ENCODE measurements around the gene PRM1. TPM values are rescaled to one million over a fixed set of nuclear protein-coding genes. Genes with fewer than 3 reads are reported as not detected.

The PRM1 gene
- total RNA-seq, 2 experiments from 2014 or later: not detected

DNA sequence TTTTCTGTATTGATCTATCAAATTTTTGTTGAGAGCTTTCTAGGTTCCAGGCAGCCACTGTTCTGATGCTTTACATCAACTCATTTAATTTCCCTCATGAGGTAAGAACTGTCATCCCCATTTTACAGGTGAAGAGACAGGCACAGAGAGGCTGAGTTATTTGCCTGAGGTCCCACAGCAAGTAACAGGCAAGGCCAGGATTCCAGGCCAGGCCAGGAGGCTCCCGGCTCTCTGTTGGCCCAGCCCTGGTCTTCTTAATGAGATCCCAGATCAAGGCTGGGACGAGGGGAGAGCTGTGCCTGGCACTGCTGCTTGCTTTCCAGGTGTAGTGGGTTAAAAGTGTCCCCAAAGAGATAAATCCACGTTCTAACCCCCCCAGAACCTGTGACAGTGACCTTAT lies 41.7 kb upstream of the PRM1 start:
- DNase-seq: no peak
- Mint-ChIP-seq H3K4me1 (peaks cover 44% of the 10 kb centered on the region), H3K27ac (peak overlapping the region; percentile 85), H3K36me3 (peaks cover 12% of the 10 kb centered on the region), H3K4me3 (no peak overlapping the region), H3K27me3 (no peaks in the 10 kb centered on the region), H3K9me3 (no peaks in the 10 kb centered on the region)
- no peak for ATAC-seq (ENCODE audit: low read depth)
- POLR2A ChIA-PET: interaction anchor here (0.7 to 1.2 kb wide), 4 partner anchors 19 to 67 kb away, joined by 3 to 5 read pairs (median 4); no protein-coding TSS in a partner anchor

DNA sequence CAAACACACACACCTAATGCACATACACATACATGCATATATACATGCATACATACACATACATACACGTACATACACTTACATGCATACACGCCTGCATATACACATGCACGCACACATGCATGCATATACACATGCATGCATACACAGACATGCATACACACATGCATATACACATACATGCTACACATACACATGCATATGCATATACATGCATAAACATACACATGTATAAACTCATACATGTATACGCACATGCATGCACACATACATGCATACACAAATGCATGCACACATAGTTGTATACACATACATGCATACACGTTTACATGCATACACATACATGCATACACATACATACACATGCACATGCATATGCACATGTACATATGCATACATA lies 40.5 kb upstream of the PRM1 start:
- Mint-ChIP-seq H3K9me3 (no peaks in the 10 kb centered on the region), H3K4me1 (peaks cover 36% of the 10 kb centered on the region), H3K36me3 (peaks cover 5% of the 10 kb centered on the region), H3K27me3 (no peaks in the 10 kb centered on the region), H3K4me3 (no peak overlapping the region), H3K27ac (no peak overlapping the region)
- ATAC-seq (ENCODE audit: low read depth): no peak
- no peak for DNase-seq
- POLR2A ChIA-PET: no interaction called here

DNA sequence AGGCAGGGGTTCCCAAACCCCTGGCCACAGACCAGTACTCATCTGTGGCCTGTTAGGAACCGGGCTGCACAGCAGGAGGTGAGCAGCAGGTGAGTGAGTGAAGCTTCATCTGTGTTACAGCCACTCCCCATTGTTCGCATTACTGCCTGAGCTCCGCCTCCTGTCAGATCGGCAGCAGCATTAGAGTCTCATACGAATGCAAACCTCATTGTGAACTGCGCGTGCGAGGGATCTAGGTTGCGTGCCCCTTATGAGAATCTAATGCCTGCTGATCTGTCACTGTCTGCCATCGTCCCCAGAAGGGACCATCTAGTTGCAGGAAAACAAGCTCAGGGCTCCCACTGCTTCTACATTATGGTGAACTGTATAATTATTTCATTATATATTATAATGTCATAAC lies 39.0 kb upstream of the PRM1 start:
- Mint-ChIP-seq H3K27ac (no peak overlapping the region), H3K36me3 (peaks cover 5% of the 10 kb centered on the region), H3K27me3 (no peaks in the 10 kb centered on the region), H3K4me1 (peaks cover 33% of the 10 kb centered on the region), H3K9me3 (no peaks in the 10 kb centered on the region), H3K4me3 (no peak overlapping the region)
- DNase-seq (no peak), ATAC-seq (ENCODE audit: low read depth) (no peak)
- POLR2A ChIA-PET: interaction anchor here (0.6 to 0.9 kb wide), 2 partner anchors 8 to 257 kb away, joined by 3 read pairs; no protein-coding TSS in a partner anchor

DNA sequence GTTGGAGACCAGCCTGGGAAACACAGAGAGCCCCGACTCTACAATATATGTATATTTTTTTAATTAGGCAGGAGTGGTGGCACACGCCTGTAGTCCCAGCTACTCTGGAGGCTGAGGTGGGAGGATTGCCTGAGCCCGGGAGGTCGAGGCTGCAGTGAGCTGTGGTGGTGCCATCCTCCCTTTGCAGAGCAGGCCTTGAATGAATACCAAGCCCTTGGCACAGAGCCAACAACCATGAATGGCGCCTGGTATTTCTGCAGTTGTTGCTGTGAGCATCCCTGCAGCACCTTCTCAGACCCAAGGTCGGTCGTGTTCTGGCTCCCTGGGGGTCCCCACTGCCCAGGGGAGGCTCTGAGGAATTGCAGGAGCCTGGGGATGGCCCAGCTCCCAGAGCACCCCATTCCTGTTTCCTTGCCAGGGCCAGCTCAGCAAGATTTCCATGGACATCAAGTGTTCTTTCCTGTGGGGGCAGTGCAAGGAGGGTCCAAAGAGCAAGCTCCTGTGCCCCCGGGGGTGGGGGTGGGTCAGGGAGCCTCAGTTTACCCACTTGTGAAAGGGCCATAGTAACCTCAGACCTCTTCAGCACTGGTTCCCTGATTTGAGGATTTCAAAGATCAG lies 38.5 kb upstream of the PRM1 start:
- ATAC-seq (ENCODE audit: low read depth): peak; percentile 29

DNA sequence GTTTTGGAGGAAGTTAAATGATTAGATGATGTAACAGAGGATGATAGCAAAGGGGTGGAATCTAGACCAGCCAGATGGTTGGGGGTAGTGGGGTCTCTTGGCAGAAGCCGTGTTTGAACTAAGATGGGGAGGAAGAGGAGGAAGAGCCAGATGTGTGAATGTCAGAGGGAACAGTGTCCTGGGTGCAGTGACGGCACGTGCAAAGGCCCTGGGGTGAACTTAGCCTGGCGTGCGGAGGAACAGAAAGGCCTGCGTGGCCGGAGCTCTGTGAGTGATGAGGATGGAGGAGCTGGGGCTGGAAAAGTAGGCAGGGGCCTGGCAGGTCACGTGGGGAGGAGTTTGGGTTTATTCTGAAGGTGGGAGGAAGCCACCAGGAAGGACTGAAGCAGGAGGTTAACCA lies 37.7 kb upstream of the PRM1 start:
- Mint-ChIP-seq H3K9me3 (no peaks in the 10 kb centered on the region), H3K27me3 (no peaks in the 10 kb centered on the region), H3K27ac (peak overlapping the region; percentile 5), H3K4me1 (peaks cover 31% of the 10 kb centered on the region), H3K36me3 (peaks cover 5% of the 10 kb centered on the region), H3K4me3 (no peak overlapping the region)
- POLR2A ChIA-PET: interaction anchor here (0.7 kb wide), 1 partner anchor 67 kb away, joined by 4 read pairs; no protein-coding TSS in a partner anchor
- DNase-seq: no peak
- no peak for ATAC-seq (ENCODE audit: low read depth)

More for the DNA sequence above, 38.5 kb upstream of the PRM1 start:
- POLR2A ChIA-PET: interaction anchor here (0.6 kb wide), 1 partner anchor 256 kb away, joined by 3 read pairs; no protein-coding TSS in a partner anchor
- H3K27me3 Mint-ChIP-seq: no peaks in the 10 kb centered on the region
- no peak for DNase-seq
- H3K27ac Mint-ChIP-seq: no peak overlapping the region
- H3K4me1 Mint-ChIP-seq: peaks cover 27% of the 10 kb centered on the region
- H3K36me3 Mint-ChIP-seq: peaks cover 5% of the 10 kb centered on the region
- no peaks in the 10 kb centered on the region for H3K9me3 Mint-ChIP-seq
- H3K4me3 Mint-ChIP-seq: no peak overlapping the region

DNA sequence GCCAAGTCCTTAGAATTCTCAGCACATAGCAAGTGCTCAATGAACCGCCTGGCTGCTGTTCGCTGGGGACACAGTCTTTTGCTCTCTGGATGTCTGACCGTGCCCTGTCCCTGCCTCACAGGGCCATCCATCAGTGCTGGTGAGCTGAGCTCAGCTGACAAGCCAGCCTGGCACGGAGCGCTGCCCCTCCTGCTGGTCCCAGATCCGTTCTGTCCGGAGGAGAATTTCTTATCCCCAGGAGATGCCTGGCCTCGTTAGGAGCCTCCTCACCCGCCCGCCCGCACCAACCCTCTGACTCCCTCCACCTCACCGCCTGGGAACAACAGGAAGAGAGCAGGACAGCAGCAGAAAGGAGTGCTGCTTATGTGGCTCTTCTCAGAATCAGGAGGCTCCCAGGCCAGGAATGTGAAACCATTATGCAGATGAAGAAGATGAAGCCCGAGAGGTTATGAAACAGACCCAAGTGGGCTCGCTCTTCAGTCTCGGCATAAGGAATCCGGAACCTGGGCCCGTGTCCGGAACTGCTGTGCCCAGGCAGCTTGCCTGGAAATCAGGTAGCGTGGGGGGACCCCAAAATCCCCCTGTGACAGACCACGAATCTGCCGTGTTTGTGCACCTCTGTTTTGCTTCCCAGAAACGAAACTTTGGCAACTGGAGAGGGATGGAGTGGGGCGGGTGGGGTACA lies 35.3 kb upstream of the PRM1 start:
- H3K36me3 Mint-ChIP-seq: peaks cover 5% of the 10 kb centered on the region
- no peak for DNase-seq
- ATAC-seq (ENCODE audit: low read depth): no peak
- H3K27ac Mint-ChIP-seq: peak overlapping the region; percentile 43
- H3K9me3 Mint-ChIP-seq: no peaks in the 10 kb centered on the region
- peaks cover 43% of the 10 kb centered on the region for H3K4me1 Mint-ChIP-seq
- no peaks in the 10 kb centered on the region for H3K27me3 Mint-ChIP-seq
- H3K4me3 Mint-ChIP-seq: no peak overlapping the region
- POLR2A ChIA-PET: no interaction called here

DNA sequence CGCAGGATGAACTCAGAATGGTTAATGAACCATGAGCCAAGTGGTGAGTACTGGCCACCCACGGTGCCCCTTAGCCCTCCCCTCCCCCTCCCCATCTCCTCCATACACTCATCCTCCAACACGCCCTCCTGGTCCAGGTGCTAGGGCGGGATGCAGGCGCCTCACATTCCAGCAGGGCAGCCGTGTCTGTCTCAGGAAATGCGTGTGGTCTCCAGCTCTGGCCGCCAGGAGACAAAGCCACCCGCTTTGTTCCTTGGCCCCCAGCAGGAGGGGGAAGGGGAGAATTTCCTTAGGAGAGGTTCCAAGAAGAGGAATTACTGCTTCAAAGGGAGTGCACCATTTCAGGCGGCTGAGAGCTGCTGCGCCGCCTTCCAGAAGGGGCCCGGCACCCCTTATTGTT lies 34.4 kb upstream of the PRM1 start:
- no peaks in the 10 kb centered on the region for H3K27me3 Mint-ChIP-seq
- H3K9me3 Mint-ChIP-seq: no peaks in the 10 kb centered on the region
- peaks cover 52% of the 10 kb centered on the region for H3K4me1 Mint-ChIP-seq
- H3K36me3 Mint-ChIP-seq: peaks cover 5% of the 10 kb centered on the region
- no peak overlapping the region for H3K27ac Mint-ChIP-seq
- no peak for ATAC-seq (ENCODE audit: low read depth)
- POLR2A ChIA-PET: interaction anchor here (0.6 to 1.0 kb wide), 2 partner anchors 13 to 17 kb away, joined by 3 read pairs; no protein-coding TSS in a partner anchor
- DNase-seq: no peak
- H3K4me3 Mint-ChIP-seq: no peak overlapping the region

DNA sequence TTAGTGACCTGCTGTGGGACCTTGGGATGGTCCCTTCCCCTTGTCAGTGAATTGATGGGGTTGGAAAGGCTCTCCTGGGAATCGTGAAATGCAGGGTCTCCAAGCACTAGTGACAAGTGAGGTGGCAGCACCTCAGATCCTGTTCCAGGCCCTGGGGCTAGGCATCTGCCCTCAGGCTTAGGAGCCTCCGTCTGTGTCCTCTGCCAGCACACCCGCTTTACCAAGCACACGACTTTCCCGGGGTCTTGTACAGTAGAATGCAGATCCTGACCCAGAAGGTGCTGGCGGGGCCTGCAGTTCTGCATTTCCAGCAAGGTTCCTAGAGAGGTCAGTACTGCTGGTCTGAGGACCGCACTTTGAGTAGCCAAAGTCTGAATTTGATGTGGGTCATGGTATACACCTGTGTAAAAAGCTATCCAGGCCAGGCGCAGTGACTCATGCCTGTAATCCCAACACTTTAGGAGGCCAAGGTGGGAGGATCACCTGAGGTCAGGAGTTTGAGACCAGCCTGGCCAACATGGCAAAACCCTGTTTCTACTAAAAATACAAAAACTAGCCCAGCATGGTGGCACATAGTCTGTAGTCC lies 33.3 kb upstream of the PRM1 start:
- POLR2A ChIA-PET: interaction anchor here (1.0 to 7.3 kb wide), 2 partner anchors 14 to 58 kb away, joined by 3 to 96 read pairs; partner anchors contain the start of gene SOCS1
- no peaks in the 10 kb centered on the region for H3K9me3 Mint-ChIP-seq
- no peak overlapping the region for H3K27ac Mint-ChIP-seq
- peaks cover 61% of the 10 kb centered on the region for H3K4me1 Mint-ChIP-seq
- no peaks in the 10 kb centered on the region for H3K27me3 Mint-ChIP-seq
- peaks cover 5% of the 10 kb centered on the region for H3K36me3 Mint-ChIP-seq
- DNase-seq: no peak
- no peak for ATAC-seq (ENCODE audit: low read depth)
- H3K4me3 Mint-ChIP-seq: no peak overlapping the region

DNA sequence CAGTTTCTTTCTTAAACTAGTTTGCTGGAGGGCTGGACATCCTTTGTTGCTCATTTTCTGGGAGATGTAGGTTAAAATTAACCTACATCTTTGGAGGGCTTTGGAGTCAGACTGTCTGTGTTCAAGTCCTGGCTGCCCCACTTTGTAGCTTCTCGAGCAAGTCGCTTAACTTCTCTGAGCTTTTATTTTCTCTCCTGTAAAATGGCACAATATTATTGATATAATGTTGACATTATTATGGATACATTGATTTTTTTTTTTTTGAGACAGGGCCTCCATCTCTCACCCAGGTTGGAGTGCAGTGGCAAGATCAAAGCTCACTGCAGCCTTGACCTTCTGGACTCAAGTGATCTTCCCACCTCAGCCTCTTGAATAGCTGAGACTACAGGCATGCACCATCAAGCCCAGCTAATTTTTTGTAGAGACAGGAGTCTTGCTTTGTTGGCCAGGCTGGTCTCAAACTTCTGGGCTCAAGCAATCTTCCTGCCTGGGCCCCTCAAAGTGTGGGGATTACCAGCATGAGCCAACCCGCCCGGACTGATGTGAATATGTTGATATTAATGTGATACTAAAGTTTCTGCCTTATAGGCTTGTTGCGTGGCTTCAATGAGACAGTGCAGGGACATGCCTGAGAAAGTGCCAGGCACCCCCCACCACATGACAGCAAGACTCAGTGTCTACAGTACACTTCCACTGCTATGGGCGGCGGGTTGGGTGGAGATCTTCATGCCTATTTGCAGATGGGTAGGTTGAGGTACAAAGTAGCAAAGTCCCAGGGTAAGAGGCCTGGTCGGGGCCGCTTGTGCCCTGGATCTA lies 32.6 kb upstream of the PRM1 start:
- Mint-ChIP-seq H3K27ac (peak overlapping the region; percentile 75), H3K27me3 (no peaks in the 10 kb centered on the region), H3K4me3 (peak overlapping the region; percentile 58), H3K36me3 (peaks cover 3% of the 10 kb centered on the region), H3K4me1 (peaks cover 63% of the 10 kb centered on the region), H3K9me3 (no peaks in the 10 kb centered on the region)
- ATAC-seq (ENCODE audit: low read depth) (no peak), DNase-seq (no peak)
- POLR2A ChIA-PET: interaction anchor here (0.7 to 7.3 kb wide), 5 partner anchors 11 to 132 kb away, joined by 3 to 96 read pairs (median 3); partner anchors contain the start of genes RMI2 and SOCS1

DNA sequence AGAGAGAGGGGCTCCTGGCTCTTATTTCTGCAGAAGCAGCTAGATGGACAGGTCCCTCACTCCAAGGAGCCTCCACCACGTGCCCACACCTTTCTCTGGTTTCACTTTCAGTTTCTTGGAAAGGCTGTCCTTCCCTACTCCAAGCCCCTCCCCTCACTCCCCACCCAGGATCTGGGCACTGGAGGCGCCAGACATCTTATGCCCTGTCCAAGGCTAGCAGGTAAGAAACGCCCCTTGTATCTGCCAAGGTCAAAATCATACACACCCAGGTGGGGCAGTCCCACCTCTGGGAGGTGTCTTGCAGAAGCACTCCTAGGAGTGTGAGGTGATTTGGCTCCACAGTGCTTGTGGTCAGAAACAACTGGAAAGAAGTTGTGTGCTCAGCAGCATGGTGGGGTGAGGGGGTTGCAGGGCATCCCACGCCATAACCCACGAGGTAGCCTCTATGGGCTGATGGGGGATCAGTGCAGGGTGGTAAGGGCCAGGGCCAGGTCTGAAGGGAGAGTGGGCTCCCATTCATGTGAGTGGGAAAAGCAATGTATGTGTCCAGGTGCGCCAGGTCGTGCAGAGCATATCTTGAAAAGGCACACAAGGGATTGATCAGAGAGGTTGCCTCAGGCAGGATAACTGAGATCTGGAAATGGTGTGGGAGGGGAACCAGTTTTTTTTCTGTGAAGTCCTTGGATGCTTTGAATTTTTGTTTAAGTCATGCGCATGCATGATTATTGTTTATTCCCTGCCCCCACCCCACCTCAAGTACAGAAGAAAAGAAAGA lies 31.8 kb upstream of the PRM1 start:
- peak overlapping the region; percentile 75 for H3K27ac Mint-ChIP-seq
- POLR2A ChIA-PET: interaction anchor here (0.7 to 7.3 kb wide), 13 partner anchors 8 to 131 kb away, joined by 3 to 96 read pairs (median 3); partner anchors contain the start of genes RMI2 and SOCS1

DNA sequence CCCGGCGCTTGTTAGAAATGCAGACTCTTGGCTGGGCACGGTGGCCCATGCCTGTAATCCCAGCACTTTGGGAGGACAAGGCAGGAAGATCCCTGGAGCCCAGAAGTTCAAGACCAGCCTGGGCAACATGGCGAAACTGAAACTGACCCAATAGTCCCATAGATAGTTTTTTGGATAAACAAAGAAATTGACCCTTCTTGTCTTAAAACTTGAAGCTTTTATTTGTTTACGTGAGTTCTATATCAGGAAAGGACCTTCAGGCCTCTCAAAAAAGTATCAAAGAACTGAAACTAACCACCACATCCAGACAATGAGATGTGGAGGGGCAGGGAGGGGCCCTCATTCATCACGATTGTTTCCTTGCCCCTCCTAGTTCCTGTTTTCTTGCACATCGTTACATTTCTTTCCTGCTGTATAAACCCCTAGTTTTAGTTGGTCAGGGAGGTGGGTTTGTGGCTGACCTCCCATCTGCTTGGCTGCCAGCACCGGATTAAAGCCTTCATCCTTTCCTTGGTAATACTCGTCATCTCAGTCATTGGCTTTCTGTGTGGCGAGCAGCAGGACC lies 29.9 kb upstream of the PRM1 start:
- no peaks in the 10 kb centered on the region for H3K36me3 Mint-ChIP-seq
- peak; percentile 83 for ATAC-seq (ENCODE audit: low read depth)
- POLR2A ChIA-PET: interaction anchor here (1.0 to 7.3 kb wide), 10 partner anchors 10 to 87 kb away, joined by 3 to 96 read pairs (median 6); partner anchors contain the start of genes RMI2 and SOCS1
- peaks cover 61% of the 10 kb centered on the region for H3K4me1 Mint-ChIP-seq
- H3K9me3 Mint-ChIP-seq: no peaks in the 10 kb centered on the region
- DNase-seq: peak; percentile 72
- H3K4me3 Mint-ChIP-seq: peak overlapping the region; percentile 69
- H3K27ac Mint-ChIP-seq: peak overlapping the region; percentile 97
- H3K27me3 Mint-ChIP-seq: no peaks in the 10 kb centered on the region

More for the DNA sequence above, 31.8 kb upstream of the PRM1 start:
- Mint-ChIP-seq H3K4me3 (peak overlapping the region; percentile 58), H3K4me1 (peaks cover 68% of the 10 kb centered on the region), H3K9me3 (no peaks in the 10 kb centered on the region), H3K36me3 (no peaks in the 10 kb centered on the region), H3K27me3 (no peaks in the 10 kb centered on the region)
- no peak for DNase-seq
- peak; percentile 30 for ATAC-seq (ENCODE audit: low read depth)

DNA sequence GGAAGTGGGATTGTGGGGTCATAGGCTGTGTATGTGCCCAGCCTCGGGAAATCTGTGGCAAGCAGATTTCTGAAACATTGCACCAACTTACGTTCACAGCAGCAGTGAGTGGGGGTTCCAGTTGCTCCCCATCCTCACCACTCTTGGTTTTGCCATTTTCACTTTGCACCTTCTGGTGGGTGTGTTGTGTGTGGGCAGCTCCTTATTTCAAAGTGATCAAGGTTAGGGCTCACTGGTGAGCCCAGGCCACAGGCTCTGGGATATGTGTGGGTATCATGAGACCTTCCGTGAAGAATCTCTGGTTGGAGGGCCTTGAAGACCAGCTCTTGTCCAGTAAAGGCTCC lies 29.5 kb upstream of the PRM1 start:
- no peak for DNase-seq
- H3K27me3 Mint-ChIP-seq: no peaks in the 10 kb centered on the region
- no peak for ATAC-seq (ENCODE audit: low read depth)
- no peaks in the 10 kb centered on the region for H3K36me3 Mint-ChIP-seq
- H3K9me3 Mint-ChIP-seq: no peaks in the 10 kb centered on the region
- H3K4me1 Mint-ChIP-seq: peaks cover 63% of the 10 kb centered on the region
- POLR2A ChIA-PET: interaction anchor here (1.0 to 7.3 kb wide), 6 partner anchors 12 to 86 kb away, joined by 3 to 96 read pairs (median 13); partner anchors contain the start of gene SOCS1
- peak overlapping the region; percentile 69 for H3K4me3 Mint-ChIP-seq
- peak overlapping the region; percentile 97 for H3K27ac Mint-ChIP-seq

All from activated naive CD8-positive, alpha-beta T cell treated with anti-CD3 and anti-CD28 coated beads, Interleukin-2, amount 10 ng/mL, durations not matched to agents 7 days and 5 days (primary cell).